Neural crest cell (in vitro differentiated cells): Measurements from ENCODE around the gene ZDHHC19. TPM values are rescaled to one million over a fixed set of nuclear protein-coding genes. Genes with fewer than 3 reads are reported as not detected.

Source experiments
- DNase-seq: peaks from one replicate; pipeline ENCODE4 v3.0.0; 2021; ENCODE audit warnings: low read depth, mixed read lengths, low spot score
- H3K27ac Mint-ChIP-seq: one replicate; pipeline ENCODE4 v1.8.0; 2021; ENCODE audit warnings: mild to moderate bottlenecking, mixed read lengths; ENCODE audit not compliant: unreplicated experiment
- H3K27me3 Mint-ChIP-seq: 2 replicates; pipeline ENCODE4 v1.8.0; 2021; ENCODE audit warnings: low read depth, mild to moderate bottlenecking, mixed read lengths
- H3K36me3 Mint-ChIP-seq: 2 replicates; pipeline ENCODE4 v1.8.0; 2021; ENCODE audit warnings: low read depth, mild to moderate bottlenecking, mixed read lengths
- H3K4me1 Mint-ChIP-seq: 2 replicates; pipeline ENCODE4 v1.8.0; 2021; ENCODE audit warnings: mixed read lengths
- H3K4me3 Mint-ChIP-seq: one replicate; pipeline ENCODE4 v1.8.0; 2021; ENCODE audit warnings: mild to moderate bottlenecking, mixed read lengths
- H3K9me3 Mint-ChIP-seq: 2 replicates; pipeline ENCODE4 v1.8.0; 2021; ENCODE audit warnings: mixed read lengths
- total RNA-seq: library from RNA; stranded (reverse); gene quantifications from 2 replicates; pipeline ENCODE4 v1.2.1, GENCODE V29; 2021
- TF ChIP-seq, protein P1 (sequence below): fragments of 200-600 bp; sonication (generic); conservative IDR thresholded peaks from 2 replicates; pipeline ENCODE4 v1.5.0; 2021; ENCODE audit warnings: antibody characterized with exemption, mild to moderate bottlenecking

ZDHHC19 gene
- total RNA-seq, 1 donor from 2014 or later, result not detected

DNA sequence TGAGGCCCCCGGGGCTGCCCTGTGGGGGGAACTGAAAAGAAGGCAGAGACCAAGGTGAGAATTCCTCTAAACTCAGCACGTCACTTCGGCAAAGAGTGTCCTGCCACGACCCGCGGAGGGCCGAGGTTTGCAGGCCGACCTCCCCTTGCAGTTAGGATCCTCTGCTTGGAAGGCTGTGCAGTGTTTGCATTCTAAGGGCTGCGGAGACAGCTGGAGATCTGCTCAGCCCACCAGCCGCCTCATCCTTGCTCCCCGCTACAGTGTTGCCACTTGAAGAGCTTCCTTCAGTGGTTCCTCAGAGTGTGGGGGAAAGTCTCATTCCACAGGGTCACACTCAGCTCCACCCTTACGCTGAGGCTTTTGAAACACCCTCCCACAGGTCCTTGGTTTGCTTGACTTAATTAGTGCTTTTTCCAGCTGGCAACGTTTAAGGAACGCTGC, 15.9 kb upstream of the ZDHHC19 start:
- DNase-seq, result no peak
- TF ChIP-seq, protein P1, sequence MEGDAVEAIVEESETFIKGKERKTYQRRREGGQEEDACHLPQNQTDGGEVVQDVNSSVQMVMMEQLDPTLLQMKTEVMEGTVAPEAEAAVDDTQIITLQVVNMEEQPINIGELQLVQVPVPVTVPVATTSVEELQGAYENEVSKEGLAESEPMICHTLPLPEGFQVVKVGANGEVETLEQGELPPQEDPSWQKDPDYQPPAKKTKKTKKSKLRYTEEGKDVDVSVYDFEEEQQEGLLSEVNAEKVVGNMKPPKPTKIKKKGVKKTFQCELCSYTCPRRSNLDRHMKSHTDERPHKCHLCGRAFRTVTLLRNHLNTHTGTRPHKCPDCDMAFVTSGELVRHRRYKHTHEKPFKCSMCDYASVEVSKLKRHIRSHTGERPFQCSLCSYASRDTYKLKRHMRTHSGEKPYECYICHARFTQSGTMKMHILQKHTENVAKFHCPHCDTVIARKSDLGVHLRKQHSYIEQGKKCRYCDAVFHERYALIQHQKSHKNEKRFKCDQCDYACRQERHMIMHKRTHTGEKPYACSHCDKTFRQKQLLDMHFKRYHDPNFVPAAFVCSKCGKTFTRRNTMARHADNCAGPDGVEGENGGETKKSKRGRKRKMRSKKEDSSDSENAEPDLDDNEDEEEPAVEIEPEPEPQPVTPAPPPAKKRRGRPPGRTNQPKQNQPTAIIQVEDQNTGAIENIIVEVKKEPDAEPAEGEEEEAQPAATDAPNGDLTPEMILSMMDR, result no peak
- Mint-ChIP-seq H3K27me3 (no peaks in the 10 kb centered on the region), H3K9me3 (no peaks in the 10 kb centered on the region), H3K36me3 (no peaks in the 10 kb centered on the region), H3K27ac (no peak overlapping the region), H3K4me3 (no peak overlapping the region), H3K4me1 (no peaks in the 10 kb centered on the region)

DNA sequence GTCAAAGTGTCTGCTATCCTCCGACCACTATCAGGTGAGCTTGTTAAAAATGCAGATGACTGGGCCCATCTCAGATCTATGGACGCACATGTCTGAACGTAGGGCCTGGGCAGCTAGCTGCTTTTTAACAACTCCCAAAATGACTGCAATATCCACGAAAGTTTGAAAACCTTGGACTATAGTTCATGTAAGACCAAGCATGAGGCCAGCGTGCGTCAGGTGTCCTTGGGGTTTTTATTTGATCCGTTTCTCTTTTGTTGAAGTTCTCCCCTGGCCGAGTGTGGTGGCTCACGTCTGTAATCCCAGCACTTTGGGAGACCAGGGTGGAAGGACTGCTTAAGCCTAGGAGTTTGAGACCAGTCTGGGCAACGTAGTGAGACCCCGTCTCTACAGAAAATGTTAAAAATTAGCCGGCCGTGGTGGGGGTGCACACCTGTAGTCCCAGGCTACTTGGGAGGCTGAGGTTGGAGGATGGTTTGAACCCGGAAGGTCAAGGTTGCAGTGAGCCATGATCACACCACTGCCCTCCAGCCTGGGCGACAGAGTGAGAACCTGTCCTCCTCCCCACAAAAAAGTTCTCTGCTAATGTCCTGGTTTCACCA, 14.7 kb upstream of the ZDHHC19 start:
- no peaks in the 10 kb centered on the region for H3K27me3 Mint-ChIP-seq
- H3K4me3 Mint-ChIP-seq, result no peak overlapping the region
- H3K9me3 Mint-ChIP-seq, result no peaks in the 10 kb centered on the region
- no peak for DNase-seq
- no peak overlapping the region for H3K27ac Mint-ChIP-seq
- H3K36me3 Mint-ChIP-seq, result no peaks in the 10 kb centered on the region
- TF ChIP-seq, protein P1, result no peak
- no peaks in the 10 kb centered on the region for H3K4me1 Mint-ChIP-seq

DNA sequence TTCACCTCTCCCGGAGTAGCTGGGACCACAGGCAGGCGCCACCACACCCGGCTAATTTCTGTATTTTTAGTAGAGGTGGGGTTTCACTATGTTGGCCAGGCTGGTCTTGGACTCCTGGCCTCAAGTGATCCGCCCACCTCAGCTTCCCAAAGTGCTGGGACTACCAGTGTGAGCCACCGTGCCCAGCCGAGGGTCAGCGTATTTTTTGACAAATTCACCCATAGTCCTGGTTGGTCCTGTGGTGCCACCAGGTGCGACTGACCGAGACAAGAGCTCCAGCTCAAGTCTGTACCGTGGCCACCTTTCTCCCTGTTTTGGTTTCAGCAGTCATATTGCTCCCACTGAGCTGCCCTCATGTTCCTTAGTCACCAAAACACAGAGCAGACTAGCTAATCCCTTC, 13.9 kb upstream of the ZDHHC19 start:
- no peak overlapping the region for H3K4me3 Mint-ChIP-seq
- H3K4me1 Mint-ChIP-seq, result peaks cover under 1% of the 10 kb centered on the region
- no peaks in the 10 kb centered on the region for H3K9me3 Mint-ChIP-seq
- H3K27me3 Mint-ChIP-seq, result no peaks in the 10 kb centered on the region
- DNase-seq, result no peak
- TF ChIP-seq, protein P1, result no peak
- no peaks in the 10 kb centered on the region for H3K36me3 Mint-ChIP-seq
- no peak overlapping the region for H3K27ac Mint-ChIP-seq

DNA sequence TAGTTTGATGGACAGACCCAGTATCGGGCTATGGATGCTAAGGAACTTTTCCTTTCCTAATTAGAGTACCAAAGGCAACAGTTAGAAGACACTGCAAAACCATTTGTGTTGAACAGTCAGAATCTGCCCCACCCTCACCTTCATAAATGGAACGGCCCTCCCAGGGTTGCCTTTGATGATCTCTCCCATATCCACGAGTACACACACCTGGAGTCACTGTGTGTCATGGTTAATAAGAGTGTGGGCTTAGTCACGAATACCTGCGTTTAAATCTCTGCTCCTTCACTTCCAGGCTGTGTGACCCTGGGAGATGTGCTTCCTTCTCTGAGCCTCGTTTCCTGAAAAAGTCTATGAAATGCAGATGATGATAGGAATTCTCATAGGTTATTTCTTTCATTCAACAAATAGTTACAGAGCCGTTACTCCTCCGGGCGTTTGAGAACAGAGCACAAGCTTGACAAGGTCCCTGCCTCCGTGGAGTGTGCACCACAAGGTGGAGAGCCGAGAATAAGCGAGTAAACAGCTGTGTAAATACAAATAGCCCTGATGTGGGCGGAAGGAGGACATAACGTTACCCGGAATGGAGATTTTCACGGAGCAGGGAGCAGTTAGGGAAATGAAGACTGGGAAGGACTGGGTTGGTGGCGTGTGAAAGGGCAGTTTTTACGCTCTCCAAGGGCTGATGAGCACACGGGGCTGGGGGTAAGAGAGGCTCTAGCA, 11.8 kb upstream of the ZDHHC19 start:
- Mint-ChIP-seq H3K9me3 (no peaks in the 10 kb centered on the region), H3K4me3 (no peak overlapping the region), H3K27me3 (no peaks in the 10 kb centered on the region), H3K4me1 (peaks cover 13% of the 10 kb centered on the region), H3K36me3 (no peaks in the 10 kb centered on the region), H3K27ac (no peak overlapping the region)
- DNase-seq, result no peak
- TF ChIP-seq, protein P1, result no peak

DNA sequence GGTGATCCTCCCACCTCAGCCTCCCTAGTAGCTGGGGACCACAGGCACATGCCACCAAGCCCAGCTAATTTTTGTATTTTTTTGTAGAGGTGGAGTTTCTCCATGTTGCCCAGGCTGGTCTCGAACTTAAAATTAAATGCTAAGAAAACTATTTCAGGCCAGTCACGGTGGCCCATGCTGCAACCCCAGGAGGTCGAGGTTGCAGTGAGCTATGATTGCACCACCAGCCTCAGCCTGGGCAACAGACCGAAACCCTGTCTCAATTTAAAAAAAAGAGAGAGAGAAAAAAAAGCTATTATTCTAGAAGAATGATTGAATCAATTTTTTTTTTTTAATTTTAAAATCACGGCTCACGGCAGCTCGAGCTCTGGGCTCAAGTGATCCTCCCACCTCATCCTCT, 9.8 kb upstream of the ZDHHC19 start:
- Mint-ChIP-seq H3K4me1 (peaks cover 13% of the 10 kb centered on the region), H3K9me3 (no peaks in the 10 kb centered on the region), H3K36me3 (no peaks in the 10 kb centered on the region), H3K27ac (no peak overlapping the region), H3K27me3 (no peaks in the 10 kb centered on the region), H3K4me3 (no peak overlapping the region)
- TF ChIP-seq, protein P1, result no peak
- DNase-seq, result no peak
